Measurements from ENCODE around the gene HGS. TPM values are rescaled to one million over a fixed set of nuclear protein-coding genes. Genes with fewer than 3 reads are reported as not detected.

Gene HGS
- total and polyA plus RNA-seq, 2 of the 13 experiments (the other 11 are each of a cell fraction or from before 2014, with no cell fraction given) = 73.3 to 78.1 TPM

DNA sequence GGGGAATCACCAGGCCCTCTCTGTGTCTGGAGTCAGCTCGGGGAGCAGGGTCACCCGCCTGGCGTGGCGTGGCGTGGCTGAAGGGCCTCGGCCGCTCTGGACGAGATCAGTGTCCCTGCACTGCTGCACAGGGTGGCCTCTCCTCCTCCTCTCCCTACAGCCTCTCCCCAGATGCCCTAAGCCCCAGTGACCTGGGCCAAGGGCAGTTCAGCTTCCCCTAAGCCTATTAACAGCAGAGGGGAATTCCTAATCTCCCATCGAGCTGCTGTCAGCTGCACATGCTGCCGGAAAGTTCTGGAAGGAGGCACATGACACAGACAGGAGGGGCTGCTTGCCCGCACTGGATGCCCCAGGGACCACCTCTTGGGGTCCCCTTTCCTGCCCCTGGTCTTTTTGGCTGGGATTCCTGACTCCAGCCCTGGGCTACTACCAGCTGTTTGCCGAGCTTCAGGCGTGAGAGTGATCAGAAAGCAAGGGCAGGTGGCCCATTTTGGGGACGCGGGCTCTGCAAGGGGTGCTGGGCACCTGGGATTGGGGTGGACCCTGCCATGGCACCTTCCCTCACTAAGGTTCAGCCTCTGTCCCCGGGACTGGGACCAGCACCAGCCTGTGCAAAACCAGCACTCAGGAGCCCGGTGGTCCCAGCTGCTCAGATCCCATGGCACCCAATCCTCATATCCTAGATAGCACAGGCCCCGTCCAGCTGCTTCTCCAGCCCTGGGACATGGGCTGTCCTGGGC is 28.3 kb upstream of the HGS start (continued):
- TF ChIP-seq CERS6 (CRISPR knock-in tag; IDR thresholded peaks at IDR 0.05) (no peak), ZSCAN5A (CRISPR knock-in tag; IDR thresholded peaks at IDR 0.05; ENCODE audit: borderline replicate concordance) (no peak), KDM3A (CRISPR knock-in tag; IDR thresholded peaks at IDR 0.05; ENCODE audit: low read depth) (0 out of 2 replicates have a peak, but pooled peaks have one; percentile 40), ZBTB3 (CRISPR knock-in tag; IDR thresholded peaks at IDR 0.05; ENCODE audit: borderline replicate concordance, low read depth) (no peak), MTA1 (CRISPR knock-in tag; IDR thresholded peaks at IDR 0.05; ENCODE audit: borderline replicate concordance) (peak; percentile 62; the same call in 1 of the 2 replicates), KDM5B (CRISPR knock-in tag; IDR thresholded peaks at IDR 0.05; ENCODE audit: borderline replicate concordance) (peak; percentile 39; the same call in 1 of the 2 replicates), PRPF4 (IDR thresholded peaks at IDR 0.05; ENCODE audit: low read depth, low read length, poor library complexity, severe bottlenecking) (no peak), MLX (CRISPR knock-in tag; IDR thresholded peaks at IDR 0.05) (no peak), PHF5A (CRISPR knock-in tag; IDR thresholded peaks at IDR 0.05; ENCODE audit: low read depth, unreplicated experiment) (no peak), ZBTB42 (CRISPR knock-in tag; IDR thresholded peaks at IDR 0.05) (peak; percentile 55; the same call in 1 of the 2 replicates), ZNF788 (CRISPR knock-in tag; IDR thresholded peaks at IDR 0.05; ENCODE audit: borderline replicate concordance) (no peak), ZZZ3 (CRISPR knock-in tag; IDR thresholded peaks at IDR 0.05; ENCODE audit: borderline replicate concordance) (peak; percentile 48; the same call in 1 of the 2 replicates), ZNF343 (CRISPR knock-in tag; IDR thresholded peaks at IDR 0.05) (no peak)
- TF ChIP-seq, protein P1, sequence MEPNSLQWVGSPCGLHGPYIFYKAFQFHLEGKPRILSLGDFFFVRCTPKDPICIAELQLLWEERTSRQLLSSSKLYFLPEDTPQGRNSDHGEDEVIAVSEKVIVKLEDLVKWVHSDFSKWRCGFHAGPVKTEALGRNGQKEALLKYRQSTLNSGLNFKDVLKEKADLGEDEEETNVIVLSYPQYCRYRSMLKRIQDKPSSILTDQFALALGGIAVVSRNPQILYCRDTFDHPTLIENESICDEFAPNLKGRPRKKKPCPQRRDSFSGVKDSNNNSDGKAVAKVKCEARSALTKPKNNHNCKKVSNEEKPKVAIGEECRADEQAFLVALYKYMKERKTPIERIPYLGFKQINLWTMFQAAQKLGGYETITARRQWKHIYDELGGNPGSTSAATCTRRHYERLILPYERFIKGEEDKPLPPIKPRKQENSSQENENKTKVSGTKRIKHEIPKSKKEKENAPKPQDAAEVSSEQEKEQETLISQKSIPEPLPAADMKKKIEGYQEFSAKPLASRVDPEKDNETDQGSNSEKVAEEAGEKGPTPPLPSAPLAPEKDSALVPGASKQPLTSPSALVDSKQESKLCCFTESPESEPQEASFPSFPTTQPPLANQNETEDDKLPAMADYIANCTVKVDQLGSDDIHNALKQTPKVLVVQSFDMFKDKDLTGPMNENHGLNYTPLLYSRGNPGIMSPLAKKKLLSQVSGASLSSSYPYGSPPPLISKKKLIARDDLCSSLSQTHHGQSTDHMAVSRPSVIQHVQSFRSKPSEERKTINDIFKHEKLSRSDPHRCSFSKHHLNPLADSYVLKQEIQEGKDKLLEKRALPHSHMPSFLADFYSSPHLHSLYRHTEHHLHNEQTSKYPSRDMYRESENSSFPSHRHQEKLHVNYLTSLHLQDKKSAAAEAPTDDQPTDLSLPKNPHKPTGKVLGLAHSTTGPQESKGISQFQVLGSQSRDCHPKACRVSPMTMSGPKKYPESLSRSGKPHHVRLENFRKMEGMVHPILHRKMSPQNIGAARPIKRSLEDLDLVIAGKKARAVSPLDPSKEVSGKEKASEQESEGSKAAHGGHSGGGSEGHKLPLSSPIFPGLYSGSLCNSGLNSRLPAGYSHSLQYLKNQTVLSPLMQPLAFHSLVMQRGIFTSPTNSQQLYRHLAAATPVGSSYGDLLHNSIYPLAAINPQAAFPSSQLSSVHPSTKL (CRISPR knock-in tag; IDR thresholded peaks at IDR 0.05) = peak; percentile 37; the same call in 1 of the 2 replicates
- TF ChIP-seq, protein P2, sequence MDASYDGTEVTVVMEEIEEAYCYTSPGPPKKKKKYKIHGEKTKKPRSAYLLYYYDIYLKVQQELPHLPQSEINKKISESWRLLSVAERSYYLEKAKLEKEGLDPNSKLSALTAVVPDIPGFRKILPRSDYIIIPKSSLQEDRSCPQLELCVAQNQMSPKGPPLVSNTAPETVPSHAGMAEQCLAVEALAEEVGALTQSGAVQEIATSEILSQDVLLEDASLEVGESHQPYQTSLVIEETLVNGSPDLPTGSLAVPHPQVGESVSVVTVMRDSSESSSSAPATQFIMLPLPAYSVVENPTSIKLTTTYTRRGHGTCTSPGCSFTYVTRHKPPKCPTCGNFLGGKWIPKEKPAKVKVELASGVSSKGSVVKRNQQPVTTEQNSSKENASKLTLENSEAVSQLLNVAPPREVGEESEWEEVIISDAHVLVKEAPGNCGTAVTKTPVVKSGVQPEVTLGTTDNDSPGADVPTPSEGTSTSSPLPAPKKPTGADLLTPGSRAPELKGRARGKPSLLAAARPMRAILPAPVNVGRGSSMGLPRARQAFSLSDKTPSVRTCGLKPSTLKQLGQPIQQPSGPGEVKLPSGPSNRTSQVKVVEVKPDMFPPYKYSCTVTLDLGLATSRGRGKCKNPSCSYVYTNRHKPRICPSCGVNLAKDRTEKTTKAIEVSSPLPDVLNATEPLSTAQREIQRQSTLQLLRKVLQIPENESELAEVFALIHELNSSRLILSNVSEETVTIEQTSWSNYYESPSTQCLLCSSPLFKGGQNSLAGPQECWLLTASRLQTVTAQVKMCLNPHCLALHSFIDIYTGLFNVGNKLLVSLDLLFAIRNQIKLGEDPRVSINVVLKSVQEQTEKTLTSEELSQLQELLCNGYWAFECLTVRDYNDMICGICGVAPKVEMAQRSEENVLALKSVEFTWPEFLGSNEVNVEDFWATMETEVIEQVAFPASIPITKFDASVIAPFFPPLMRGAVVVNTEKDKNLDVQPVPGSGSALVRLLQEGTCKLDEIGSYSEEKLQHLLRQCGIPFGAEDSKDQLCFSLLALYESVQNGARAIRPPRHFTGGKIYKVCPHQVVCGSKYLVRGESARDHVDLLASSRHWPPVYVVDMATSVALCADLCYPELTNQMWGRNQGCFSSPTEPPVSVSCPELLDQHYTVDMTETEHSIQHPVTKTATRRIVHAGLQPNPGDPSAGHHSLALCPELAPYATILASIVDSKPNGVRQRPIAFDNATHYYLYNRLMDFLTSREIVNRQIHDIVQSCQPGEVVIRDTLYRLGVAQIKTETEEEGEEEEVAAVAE (CRISPR knock-in tag; IDR thresholded peaks at IDR 0.05; ENCODE audit: borderline replicate concordance) = 0 out of 2 replicates have a peak, but pooled peaks have one; percentile 32
